Mesothelial cell of epicardium (in vitro differentiated cells): ENCODE measurements around the gene CMKLR1. TPM values are rescaled to one million over a fixed set of nuclear protein-coding genes. Genes with fewer than 3 reads are reported as not detected.

Source experiments
- DNase-seq, 2 experiments: peaks; one replicate each; pipeline ENCODE4 v3.0.0; 2021; ENCODE audit warnings: low spot score in 2 of 2; ENCODE audit not compliant: unreplicated experiment in 2 of 2
- H3K27ac Mint-ChIP-seq: 2 replicates; pipeline ENCODE4 v1.8.0; 2021; ENCODE audit warnings: mixed read lengths
- H3K27me3 Mint-ChIP-seq: 2 replicates; pipeline ENCODE4 v1.8.0; 2021; ENCODE audit warnings: low read depth, mixed read lengths
- H3K36me3 Mint-ChIP-seq: 2 replicates; pipeline ENCODE4 v1.8.0; 2021; ENCODE audit warnings: mixed read lengths
- H3K4me1 Mint-ChIP-seq: 2 replicates; pipeline ENCODE4 v1.8.0; 2021; ENCODE audit warnings: mixed read lengths
- H3K4me3 Mint-ChIP-seq: 2 replicates; pipeline ENCODE4 v1.8.0; 2021; ENCODE audit warnings: mild to moderate bottlenecking, moderate library complexity, mixed read lengths
- H3K9me3 Mint-ChIP-seq: 2 replicates; pipeline ENCODE4 v1.8.0; 2021; ENCODE audit warnings: mixed read lengths
- total RNA-seq: library from RNA; stranded (reverse); gene quantifications from 3 replicates; pipeline ENCODE4 v1.2.1, GENCODE V29; 2021
- TF ChIP-seq, protein P1 (sequence below): fragments of 200-600 bp; sonication (generic); IDR thresholded peaks from one replicate; pipeline ENCODE4 v1.5.0; 2021; ENCODE audit warnings: antibody characterized with exemption; ENCODE audit not compliant: unreplicated experiment

Gene CMKLR1
- total RNA-seq, 1 donor from 2014 or later: 0.87 TPM

DNA sequence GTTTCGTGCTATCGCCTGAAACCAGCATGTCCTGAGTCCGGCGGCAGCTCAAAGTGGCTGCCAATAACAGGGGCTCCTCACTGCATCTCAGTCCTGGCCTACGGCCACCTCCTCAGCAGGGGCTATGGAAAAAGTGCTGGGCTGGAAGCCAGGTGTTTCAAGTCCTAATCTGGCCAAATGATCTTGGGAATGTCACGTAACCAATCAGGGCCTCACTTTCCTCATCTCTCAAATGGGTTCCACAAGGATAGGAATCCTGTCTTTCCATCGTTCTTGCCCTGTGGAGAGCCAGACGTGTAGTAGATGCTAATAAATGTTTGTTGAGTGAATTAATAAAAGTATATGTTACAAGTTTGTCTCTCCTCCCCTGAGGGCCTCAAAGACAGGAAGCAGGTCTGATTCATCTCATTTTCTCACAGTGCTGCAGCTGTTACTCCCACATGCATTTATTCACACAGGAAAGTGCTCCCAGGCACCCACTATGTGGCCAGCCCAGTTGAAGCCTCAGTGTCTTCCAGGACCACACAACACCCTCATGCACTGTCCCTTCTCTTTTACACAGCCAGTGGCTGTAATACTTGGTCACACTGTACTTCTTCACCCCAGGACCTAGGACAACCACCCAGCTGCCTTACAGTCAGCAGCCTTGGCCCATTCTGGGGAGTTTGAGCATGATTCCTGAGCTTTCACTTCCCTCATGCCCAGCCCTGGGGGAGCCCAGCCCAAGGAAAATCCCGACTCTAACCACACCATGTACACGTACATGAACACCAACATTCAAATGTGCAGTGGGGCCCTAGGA lies 5.0 kb downstream of the CMKLR1 start:
- Mint-ChIP-seq H3K27me3 (peaks cover 15% of the 10 kb centered on the region), H3K27ac (no peak overlapping the region), H3K4me3 (no peak overlapping the region), H3K36me3 (no peaks in the 10 kb centered on the region), H3K9me3 (no peaks in the 10 kb centered on the region), H3K4me1 (no peaks in the 10 kb centered on the region)
- no peak for DNase-seq
- TF ChIP-seq, protein P1, sequence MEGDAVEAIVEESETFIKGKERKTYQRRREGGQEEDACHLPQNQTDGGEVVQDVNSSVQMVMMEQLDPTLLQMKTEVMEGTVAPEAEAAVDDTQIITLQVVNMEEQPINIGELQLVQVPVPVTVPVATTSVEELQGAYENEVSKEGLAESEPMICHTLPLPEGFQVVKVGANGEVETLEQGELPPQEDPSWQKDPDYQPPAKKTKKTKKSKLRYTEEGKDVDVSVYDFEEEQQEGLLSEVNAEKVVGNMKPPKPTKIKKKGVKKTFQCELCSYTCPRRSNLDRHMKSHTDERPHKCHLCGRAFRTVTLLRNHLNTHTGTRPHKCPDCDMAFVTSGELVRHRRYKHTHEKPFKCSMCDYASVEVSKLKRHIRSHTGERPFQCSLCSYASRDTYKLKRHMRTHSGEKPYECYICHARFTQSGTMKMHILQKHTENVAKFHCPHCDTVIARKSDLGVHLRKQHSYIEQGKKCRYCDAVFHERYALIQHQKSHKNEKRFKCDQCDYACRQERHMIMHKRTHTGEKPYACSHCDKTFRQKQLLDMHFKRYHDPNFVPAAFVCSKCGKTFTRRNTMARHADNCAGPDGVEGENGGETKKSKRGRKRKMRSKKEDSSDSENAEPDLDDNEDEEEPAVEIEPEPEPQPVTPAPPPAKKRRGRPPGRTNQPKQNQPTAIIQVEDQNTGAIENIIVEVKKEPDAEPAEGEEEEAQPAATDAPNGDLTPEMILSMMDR: no peak

DNA sequence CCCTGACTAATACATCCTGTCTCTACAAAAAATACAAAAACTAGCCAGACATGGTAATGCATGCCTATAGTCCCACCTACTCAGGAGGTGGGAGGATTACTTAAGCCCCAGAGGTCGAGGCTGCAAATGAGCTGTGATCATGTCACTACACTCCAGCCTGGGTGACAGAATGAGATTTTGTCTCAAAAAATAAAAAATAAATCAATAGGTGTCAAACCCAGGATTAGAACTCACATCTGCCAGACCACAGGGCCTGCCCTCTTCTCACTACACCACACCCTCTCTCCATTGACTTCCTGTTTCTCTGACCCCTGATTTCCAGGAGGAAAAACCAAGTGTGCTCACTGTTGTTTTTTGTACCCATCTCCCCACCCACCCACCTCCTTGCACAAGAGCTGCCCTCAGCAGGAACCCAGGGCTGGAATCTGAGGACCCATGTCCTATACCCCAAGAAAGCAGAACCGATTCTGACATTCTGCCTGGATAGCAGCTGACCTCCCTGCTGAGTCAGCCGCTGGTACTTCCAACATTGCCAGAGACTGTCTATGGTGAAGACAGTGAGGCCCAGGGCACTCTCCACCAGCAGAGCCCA lies 6.2 kb downstream of the CMKLR1 start:
- TF ChIP-seq, protein P1: no peak
- no peaks in the 10 kb centered on the region for H3K36me3 Mint-ChIP-seq

GRCh38 chr12:108328420-108328819 lies 10.7 kb downstream of the CMKLR1 start:
- Mint-ChIP-seq H3K4me1 (no peaks in the 10 kb centered on the region), H3K36me3 (no peaks in the 10 kb centered on the region), H3K27me3 (peaks cover 5% of the 10 kb centered on the region), H3K9me3 (no peaks in the 10 kb centered on the region), H3K4me3 (no peak overlapping the region), H3K27ac (no peak overlapping the region)
- DNase-seq: no peak
- TF ChIP-seq, protein P1: no peak

More for the DNA sequence above, 6.2 kb downstream of the CMKLR1 start:
- Mint-ChIP-seq H3K9me3 (no peaks in the 10 kb centered on the region), H3K27me3 (peaks cover 4% of the 10 kb centered on the region), H3K27ac (no peak overlapping the region), H3K4me3 (no peak overlapping the region), H3K4me1 (no peaks in the 10 kb centered on the region)
- DNase-seq: no peak

DNA sequence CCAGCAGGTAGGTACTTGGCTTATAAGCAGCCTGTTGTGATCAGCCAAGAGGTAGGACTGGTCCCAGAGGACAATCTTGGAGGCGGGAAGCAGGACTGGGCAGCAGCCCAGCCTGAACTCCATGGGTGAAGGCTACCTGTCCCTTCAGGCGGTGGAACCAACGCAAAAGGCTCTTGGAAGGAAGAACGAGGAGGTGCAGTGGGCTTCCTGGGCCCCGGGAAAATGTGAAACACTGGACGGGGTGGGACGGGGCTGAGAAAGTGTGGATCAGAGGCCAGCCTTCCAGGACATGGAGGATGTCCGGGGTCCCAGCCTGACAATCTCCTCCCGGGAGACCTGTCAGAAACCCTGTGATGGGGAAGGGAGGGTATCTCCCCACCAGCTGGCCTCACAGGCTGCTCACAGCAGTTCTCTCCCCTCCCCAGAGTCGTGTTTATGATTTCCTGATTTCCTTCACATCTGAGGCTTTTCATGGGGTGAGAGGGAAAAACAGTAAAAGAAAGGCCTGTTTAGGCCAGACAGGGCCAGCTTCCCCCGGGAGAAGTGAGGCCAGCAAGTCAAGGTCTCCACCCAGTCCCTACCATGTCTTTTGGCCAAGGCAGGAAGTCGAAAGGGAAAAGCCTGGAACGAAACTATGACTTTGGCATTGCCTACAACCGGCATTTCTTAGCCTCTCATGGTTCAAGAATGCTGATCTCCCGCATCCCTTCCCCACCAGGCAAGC lies 11.3 kb downstream of the CMKLR1 start:
- Mint-ChIP-seq H3K27ac (no peak overlapping the region), H3K36me3 (no peaks in the 10 kb centered on the region), H3K4me3 (no peak overlapping the region), H3K4me1 (no peaks in the 10 kb centered on the region), H3K27me3 (peaks cover 8% of the 10 kb centered on the region), H3K9me3 (no peaks in the 10 kb centered on the region)
- no peak for DNase-seq
- TF ChIP-seq, protein P1: no peak

DNA sequence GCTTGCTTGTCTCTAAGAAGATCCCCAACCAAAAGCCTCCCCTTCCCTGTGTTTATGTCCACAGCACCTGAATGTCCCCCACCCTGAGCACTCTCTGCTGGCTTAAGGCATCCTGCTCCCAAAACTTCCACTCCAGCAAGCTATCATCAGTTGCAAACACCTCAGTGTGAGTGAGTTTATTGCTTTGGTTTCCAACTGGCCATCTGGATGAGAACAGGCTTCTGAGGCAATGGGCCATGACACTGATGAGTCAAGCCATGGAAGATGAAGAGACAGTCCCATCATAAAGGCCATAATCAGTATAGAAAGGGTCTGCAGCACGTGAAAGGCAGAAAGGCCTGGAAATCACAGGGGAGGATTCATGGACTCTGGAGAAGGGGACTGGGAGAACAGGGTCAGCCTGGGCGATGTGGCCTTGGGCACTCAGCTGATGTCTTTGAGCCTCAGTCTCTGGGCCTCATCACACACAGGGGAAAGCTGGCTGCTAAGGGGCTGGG lies 12.8 kb downstream of the CMKLR1 start:
- DNase-seq: no peak
- no peak overlapping the region for H3K27ac Mint-ChIP-seq
- TF ChIP-seq, protein P1: no peak
- H3K4me3 Mint-ChIP-seq: no peak overlapping the region
- H3K4me1 Mint-ChIP-seq: no peaks in the 10 kb centered on the region
- H3K36me3 Mint-ChIP-seq: no peaks in the 10 kb centered on the region
- no peaks in the 10 kb centered on the region for H3K9me3 Mint-ChIP-seq
- H3K27me3 Mint-ChIP-seq: peaks cover 18% of the 10 kb centered on the region
